Glomerular visceral epithelial cell (primary cell): Measurements from ENCODE around the gene ANTKMT.

Experiments
- DNase-seq: peaks from one replicate; pipeline ENCODE4 v3.0.0-alpha.2; 2016; ENCODE audit errors: extremely low spot score

Gene ANTKMT

DNA sequence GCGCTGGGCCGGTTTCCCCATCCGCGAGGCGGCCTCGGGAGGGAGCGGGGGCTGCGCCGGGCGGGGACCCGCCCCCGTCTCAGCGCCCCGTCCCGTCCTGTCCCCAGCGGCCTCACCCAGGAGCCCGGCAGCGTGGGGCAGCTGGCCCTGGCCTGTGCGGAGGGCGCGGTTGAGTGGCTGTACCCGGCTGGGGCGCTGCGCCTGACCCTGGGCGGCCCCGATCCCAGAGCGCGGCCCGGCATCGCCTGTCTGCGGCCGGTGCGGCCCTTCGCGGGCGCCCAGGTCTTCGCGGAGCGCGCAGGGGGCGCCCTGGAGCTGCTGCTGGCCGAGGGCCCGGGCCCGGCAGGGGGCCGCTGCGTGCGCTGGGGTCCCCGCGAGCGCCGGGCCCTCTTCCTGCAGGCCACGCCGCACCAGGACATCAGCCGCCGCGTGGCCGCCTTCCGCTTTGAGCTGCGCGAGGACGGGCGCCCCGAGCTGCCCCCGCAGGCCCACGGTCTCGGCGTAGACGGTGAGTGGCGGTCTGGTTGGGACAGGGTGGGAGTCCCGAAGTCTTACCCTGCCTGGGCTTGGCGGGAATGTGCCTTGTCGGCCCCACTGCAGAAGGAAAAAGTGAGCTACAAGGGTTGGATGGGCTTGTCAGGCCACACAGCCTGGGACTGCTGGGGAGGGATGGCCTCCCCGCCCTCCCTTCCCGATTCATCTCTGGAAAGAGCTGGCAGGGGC, 5.3 kb upstream of the ANTKMT start:
- DNase-seq = no peak

DNA sequence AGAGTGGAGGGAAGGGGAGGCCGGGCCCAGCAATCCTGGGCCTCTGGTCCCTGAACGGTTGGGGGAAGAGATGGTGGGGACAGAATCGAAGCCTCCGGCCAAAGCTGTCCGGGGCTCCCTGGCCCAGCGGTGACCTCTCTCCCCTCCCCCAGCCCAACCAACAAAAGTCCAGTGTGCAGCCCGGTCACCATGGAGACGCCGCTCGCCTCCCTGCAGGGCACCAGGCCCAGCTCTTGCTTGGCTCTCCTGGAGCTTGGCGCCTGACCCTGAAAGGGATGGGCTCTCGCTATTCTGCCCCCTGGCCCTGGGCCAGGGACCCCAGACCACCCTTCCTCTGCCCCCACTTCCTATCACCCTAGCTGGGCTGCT, 4.8 kb upstream of the ANTKMT start:
- no peak for DNase-seq

- no peak for DNase-seq
Measured at GRCh38 chr16:716768-717325, 4.1 kb upstream of the ANTKMT start.

- no peak for DNase-seq
Measured at GRCh38 chr16:717450-718245, 3.3 kb upstream of the ANTKMT start.

DNA sequence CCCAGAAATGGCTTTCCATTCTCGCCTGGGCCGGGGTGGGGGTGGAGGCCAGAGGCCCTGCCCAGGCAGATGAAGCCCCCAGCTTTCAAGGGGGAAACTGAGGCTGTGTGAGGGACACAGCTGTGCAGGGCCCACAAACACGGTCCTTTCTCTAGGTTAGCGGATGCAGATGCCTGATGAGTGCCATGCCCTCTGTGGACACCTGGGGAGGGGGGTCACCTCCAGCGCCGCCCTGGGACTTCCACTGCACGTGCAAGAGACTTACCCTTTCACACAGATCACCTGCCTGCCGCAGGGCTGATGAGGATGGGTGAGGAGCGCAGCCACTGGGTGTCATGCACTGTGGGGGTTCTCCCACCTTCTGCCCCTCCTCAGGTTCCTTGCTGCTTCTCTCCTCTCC, 2.6 kb upstream of the ANTKMT start:
- no peak for DNase-seq

DNA sequence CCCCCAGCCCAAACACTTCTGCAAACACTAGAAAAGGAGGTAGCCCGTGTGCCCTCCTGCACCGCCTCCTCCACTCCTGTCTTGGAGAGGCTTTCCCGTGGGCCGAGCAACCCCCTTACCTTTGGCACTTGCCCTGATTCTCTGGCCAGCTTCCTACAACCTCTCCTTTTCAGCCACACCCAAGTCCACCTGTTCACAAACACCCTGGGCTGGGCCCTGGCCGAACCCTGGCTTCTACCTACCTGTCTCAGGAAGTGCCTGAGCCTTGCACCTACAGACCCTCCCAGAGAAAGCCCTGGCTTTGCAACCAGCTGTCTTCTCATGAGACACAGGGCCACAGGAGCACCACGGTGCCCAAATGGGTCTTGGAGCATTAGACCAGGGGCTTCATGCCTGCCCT, 2.0 kb upstream of the ANTKMT start:
- no peak for DNase-seq

GRCh38 chr16:719815-720446, 1.0 kb upstream of the ANTKMT start:
- peak; percentile 43 for DNase-seq

DNA sequence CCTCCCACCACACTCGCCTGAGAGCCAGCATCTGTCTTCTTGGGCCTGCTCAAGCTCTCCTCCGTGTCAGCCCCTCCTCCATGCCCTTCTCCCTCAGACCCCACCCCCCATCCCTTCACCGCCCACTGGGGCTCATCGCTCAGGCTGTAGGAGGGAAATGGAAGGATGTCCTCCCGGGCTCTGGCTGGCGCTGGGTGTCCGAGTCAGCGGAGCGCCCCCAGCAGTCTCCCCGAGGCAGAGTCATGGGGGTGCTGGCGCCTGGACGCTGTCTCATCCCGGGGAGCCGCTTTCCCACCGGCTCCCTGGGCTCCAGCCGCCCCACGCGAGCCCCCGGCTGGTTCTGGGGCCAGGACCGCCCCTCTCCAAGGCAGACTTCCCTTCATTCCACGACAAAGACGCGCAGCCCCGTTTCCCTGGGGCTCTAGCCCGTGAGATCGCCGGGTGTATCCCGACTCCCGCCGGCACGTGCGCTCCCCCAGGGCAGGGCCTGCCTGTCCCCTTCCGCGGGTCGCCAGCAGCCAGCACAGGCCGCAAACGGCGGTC, 428 bp upstream of the ANTKMT start:
- DNase-seq = peak; percentile 72

DNA sequence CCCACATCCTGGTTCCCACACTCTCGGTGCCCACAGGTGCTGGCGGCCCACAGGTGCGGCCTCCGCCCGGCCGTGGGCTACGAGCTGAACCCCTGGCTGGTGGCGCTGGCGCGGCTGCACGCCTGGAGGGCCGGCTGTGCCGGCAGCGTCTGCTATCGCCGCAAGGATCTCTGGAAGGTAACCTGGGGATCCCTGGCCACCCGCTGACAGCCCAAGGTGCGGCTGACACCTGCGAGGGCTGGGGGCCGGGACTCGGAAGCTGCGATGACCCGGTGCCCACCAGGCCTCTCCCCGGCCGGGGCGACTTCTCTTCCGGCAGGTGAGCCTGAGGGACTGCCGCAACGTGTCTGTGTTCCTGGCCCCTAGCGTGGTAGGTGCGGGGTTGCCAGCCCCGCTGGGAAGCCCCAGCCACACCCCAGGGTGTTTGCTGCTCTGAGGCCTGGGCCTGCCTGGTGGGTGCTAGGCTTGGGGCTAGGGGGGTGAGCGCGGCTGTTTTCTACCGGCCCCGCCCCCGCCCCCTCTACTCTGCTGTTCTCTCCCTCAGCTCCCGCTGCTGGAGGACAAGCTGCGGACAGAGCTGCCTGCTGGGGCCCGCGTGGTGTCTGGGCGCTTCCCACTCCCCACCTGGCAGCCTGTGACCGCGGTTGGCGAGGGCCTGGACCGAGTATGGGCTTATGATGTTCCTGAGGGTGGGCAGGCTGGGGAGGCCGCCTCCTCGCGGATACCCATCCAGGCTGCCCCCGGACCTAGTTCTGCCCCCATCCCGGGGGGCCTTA, 1.0 kb downstream of the ANTKMT start:
- no peak for DNase-seq

DNA sequence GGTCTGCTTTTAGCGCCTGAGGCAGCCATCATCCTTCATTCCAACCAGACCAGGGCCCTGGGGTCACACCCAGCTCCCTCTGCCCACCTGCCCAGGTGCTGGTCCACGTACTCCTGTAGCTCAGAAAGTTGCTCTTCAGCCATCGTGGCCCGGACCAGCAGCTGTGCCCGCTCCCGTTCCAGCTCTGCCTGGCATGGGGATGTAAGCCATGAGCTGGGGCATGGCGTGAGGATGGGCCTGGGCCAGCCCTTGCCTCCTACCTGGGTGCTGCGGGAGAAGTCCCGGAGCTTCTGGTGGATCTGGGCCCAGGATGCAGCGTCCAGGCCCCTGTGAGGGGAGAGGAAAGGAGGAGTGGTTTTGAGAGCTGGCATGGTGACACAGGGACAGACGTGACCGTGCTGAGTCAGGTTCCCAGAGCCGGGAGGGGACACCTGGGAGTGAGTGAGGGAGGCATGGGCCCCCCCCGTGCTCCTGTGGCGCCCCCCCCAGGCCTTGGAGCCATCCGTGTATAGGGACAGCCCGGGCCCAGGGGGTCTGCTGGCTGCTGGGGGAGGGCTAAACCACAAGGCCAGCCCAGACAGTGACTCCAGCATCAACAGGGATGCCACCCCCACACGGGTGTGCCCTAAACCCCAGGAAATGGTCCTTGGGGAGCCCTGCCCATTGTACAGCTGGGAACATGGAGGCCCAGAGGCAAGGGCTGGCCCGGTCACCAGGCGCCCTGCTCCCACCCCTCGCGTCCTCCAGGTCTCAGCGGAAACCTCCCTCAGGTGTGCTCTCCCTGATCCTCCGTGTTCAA, 2.1 kb downstream of the ANTKMT start:
- DNase-seq = no peak

GRCh38 chr16:723695-724094, 2.7 kb downstream of the ANTKMT start:
- no peak for DNase-seq

GRCh38 chr16:724188-725040, 3.5 kb downstream of the ANTKMT start:
- no peak for DNase-seq

- no peak for DNase-seq
Measured at GRCh38 chr16:725041-725376, 4.1 kb downstream of the ANTKMT start.

DNA sequence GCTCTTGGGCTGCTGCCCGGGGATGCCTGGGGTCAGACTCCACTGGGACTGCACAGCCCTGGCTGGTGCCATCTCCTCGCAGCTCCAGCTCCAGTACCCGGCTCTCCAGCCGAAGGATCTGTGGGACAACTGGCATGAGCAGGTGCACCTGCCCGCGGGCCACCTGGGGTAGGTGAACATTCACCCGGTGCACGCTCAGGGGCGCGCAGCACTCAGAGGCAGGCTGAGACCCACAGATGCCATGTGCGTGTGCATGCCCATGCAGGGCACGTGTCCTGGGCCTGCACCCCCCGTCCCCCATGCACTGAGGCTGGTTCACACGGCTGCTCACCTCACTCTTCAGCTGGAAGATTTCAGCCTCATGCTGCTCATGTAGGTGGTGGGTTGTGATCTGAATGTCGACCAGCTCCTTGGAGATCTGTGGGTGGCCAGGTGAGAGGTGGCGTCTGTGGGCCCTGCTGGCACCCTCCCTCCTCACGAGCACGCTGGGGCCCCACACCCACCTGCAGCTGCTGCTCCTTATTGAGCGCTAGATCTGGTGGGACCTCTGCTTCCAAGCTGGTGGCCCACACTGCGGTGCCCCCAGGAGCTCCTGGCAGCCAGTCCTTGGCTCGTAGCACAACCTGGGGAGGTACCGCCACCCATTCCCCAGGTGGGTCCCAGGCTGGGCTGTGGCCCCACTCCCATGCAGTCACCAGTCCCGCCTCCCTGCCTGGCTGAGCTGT, 4.7 kb downstream of the ANTKMT start:
- DNase-seq = no peak

- DNase-seq = no peak
Measured at GRCh38 chr16:726188-726437, 5.2 kb downstream of the ANTKMT start.

DNA sequence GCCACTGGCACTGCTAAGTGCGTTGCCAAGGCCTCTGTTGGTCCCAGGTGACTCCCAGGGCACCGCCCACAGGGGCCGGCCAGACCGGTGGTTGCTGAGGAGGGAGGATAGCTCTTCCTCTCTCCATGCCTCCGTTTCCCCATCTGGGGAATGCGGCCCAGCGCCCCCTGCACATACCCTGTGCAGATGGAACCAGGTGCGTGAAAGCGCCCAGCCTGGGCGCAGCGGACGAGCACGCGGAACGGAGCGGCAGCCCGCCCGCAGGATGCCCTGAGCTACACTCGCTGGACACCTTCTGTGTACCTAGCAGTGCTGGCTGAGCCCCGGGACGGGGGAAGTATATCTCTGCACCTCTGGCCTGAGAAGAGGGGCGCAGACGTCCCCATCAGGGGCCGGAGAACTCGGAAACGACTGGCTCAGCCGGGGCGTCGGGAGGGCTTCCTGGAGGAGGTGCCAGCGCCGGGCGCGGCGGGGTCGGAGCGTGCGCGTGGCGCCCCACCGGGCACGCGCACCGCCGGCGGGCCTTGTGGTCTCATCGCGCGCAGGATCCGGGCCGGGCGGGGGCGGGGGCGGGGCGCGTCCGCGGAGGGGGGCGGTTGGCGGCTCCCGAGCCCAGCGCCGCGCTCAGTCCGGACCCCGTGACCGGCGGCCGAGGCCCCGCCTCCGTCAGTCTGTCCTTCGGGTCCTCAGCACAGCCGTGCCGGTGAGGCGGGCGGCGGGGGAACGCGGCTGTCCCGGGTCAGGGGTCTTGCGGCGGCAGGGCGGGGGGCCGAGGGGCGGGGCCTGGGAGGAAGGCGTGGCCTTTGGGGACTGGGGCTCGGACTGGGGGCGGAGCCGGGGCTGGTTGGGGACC, 5.7 kb downstream of the ANTKMT start, which contains the start of the genes CCDC78 and HAGHL:
Gene CCDC78 (minus strand): TSS at position 6 of the 853 bp plus-strand sequence. CDS start 76 bp downstream, outside the sequence.
Gene HAGHL (plus strand): TSS at position 669 of the 853 bp plus-strand sequence. CDS start 404 bp downstream, outside the sequence.
- peak; percentile 43 for DNase-seq

GRCh38 chr16:727291-727977, 6.5 kb downstream of the ANTKMT start:
- no peak for DNase-seq
